C1 segment of cervical spinal cord (tissue), 14 donors: ENCODE measurements around the gene CALY.

Experiments
- DNase-seq, 14 donors: peaks; one replicate each; lab custom pipeline; 2025; lab: John Stamatoyannopoulos, UW

The CALY gene

GRCh38 chr10:133287832-133288500 lies 48.7 kb downstream of the CALY start:
- no peak for DNase-seq

DNA sequence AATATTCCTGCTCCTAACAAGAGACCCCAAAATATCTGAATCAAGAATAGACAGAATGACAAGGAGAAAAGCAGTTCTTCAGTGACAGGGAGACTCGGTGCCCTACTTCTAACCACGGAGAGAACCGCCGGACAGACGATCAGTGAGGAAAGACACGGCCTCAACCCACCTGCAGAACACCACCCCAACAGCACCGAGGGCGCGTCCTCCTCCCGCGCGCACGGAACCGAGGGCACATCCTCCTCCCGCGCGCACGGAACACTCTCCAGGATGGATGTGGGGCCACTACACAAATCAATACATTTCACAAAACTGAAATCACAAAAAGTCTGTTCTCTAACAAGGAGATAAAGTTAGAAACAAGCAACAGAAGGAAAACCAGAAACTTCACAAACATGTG lies 50.3 kb downstream of the CALY start:
- no peak for DNase-seq

DNA sequence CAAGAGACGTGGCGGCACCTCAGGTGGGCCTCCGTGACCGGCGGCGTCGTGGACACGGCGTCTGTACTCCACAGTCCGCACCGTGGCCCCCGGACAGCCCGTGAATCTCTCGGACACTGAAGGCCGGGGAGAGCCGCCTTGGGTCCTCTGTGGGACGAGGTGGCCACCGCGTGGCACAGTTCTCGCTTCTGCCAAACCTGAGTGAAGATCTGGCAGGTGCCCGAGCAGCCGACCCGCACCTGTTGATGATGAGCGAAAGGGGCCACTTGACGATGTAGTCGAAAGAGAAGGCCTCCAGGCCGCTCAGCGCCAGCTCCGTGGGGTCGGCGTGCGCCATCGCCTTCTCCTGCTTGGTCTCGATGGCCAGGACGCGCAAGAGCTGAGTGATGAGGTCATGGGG lies 51.5 kb downstream of the CALY start:
- no peak for DNase-seq

- DNase-seq = no peak
Observed at GRCh38 chr10:133283931-133284330, 52.8 kb downstream of the CALY start.

DNA sequence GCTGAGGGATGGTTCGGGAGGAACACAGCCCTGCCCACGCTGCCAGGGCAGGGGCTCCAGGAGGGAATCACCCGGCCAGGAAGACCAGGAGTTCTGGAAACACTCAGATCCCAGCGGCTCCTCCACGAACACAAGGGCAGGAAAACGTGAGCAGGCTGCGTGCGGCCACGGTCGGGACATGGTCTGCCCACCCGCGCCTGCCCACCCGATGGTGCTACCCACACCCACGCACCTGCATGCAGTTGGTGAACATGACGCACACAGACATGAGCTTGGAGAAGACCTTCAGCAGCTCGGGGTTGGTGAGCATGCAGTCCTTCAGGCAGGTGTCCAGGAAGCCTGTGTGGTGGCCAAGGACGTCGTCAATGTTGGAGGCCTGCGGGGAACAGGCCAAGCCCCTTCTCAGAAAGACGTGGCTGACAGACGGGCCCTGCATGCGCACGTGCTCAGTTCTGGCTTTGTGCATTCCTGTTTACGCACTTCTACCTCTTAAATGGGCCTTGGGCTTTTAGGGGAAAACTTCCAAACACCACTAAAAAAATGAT lies 53.8 kb downstream of the CALY start:
- no peak for DNase-seq

DNA sequence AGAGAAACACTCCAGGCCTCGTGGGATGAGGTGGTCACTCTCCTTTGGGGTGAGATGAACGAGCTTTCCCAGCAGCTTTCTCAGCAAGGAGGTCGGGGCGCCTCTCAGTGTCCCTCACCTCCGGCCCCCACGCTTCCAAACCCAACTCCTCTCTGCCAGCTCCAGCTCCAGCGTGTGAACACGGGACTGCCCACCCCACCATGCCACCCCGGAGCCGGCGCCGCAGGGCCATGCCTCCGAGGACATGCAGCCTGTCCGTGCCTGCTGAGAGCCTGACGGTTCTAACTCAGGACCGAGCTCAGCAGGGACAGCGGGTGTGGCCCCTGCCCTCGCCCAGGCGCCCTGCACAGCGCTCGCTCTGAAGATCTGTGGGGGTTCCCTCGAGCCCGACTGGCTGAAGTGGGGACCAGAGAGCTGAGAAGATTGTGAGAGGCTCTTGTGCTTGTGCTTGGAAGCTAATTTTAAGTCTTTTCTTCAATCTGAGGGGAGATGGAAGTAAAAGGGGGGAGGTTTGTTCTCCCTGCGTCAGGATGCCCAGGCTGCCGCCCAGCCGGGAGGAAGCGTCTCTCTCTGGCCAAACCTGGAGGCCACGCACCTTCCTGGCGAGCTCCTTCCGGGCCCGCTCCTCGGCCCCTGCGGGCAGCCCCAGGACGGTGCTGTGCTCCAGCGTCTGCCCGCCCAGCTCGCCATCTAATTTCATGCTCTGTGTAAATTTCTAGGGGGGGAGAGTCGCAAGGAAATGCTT lies 54.9 kb downstream of the CALY start:
- no peak for DNase-seq

DNA sequence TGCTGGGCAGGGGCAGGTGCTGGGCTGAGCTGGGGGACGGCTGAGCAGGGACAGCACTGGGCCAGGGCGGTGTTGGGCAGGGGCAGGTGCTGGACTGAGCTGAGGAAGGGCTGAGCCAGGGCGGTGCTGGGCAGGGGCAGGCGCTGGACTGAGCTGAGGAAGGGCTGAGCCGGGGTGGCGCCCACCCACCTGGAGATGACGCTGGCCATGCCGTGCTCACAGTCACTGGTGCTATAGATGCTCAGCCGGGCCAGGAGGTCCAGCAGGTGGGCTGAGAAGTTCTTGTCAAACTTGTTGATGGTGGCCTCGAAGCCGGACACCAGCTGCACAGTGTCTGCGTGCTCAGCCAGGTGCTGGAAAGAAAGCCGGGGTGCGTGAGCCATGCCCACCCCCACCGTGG lies 55.6 kb downstream of the CALY start:
- no peak for DNase-seq

DNA sequence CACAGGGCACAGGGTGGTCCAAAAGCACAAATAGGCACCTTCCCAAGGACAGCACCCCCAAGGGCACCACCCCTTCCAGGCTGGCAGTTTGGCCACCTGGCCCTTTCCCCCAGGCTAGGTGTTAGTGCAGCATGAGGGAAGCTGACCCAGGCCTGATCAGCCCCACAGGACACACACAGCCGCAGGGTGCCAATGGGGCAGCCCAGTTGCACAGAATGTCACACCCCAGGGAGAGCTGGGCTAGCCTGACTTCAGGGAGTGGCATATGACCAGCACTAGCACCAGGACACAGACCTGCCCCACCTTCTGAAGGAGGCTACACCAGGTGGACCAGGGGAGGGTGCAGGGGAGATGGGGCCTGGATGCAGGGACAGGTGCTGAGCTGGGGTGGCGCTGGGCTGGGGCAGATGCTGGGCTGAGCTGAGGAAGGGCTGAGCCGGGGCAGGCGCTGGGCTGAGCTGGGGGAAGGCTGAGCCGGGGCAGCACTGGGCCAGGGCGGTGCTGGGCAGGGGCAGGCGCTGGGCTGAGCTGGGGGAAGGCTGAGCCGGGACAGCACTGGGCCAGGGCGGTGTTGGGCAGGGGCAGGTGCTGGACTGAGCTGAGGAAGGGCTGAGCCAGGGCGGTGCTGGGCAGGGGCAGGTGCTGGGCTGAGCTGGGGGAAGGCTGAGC lies 56.2 kb downstream of the CALY start:
- no peak for DNase-seq

GRCh38 chr10:133279326-133280226 lies 57.1 kb downstream of the CALY start:
- no peak for DNase-seq

DNA sequence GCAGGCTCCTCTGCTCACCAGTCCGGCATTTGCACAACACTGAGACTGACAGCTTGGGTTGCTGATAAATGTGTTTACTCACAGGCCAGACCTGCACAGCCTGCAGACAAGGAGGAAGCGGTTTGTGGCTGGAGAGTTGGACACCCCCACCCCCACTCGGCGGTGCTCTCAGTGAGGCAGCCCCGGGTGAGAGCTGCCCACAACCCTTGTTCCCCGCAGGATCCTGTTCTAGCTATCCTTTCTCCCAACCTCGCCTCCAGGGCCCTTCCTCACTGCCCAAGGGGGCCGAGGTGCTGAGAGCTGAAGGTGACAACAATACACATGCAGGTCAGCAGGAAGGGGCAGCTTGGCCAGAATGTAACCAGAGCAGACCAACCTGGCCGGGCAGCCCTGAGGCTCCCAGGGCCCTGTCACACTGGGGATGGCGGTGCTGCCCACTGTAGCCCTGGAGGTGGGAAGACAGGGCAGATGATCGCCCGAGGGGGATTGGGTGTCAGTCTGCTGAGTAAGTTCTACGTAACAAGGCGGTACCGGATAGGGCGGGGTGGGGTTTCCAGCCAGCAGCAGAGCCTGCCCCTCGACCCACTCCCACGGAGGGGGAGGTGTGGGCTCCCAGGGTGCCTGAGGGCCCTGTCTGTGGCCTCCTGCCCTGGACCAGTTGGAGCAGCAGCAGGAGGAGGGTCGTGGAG lies 58.0 kb downstream of the CALY start:
- DNase-seq = peak in 3 of 14 donors; percentile 27 to 59 (median 34)

DNA sequence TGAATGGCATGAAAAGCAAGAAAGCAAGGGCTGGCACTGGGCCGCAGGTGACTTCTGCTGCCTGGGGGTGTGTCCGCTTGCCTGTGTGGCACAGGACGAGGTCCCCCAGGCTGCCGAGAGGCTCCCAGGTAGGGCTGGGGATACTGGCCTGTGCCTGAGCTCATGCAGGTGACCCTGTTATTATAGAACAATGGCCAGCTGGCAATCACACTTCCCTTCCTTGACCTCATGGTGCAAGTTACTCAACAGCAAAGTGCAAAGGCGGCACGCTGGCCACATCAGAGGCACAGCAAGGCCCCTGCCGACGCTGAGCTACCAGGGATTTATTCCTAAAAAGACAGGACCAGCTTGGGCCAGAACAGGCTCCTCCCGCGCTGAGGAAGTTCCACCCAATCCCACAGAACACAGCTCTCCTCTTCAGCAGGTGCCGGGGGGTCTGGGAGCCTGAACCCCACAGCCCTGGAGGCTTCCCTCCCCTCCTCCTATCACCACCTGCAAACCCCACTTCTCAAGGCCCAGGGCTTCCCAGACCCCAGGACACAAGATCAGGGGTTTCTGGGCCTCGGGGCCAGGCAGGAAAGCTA lies 58.6 kb downstream of the CALY start:
- no peak for DNase-seq

DNA sequence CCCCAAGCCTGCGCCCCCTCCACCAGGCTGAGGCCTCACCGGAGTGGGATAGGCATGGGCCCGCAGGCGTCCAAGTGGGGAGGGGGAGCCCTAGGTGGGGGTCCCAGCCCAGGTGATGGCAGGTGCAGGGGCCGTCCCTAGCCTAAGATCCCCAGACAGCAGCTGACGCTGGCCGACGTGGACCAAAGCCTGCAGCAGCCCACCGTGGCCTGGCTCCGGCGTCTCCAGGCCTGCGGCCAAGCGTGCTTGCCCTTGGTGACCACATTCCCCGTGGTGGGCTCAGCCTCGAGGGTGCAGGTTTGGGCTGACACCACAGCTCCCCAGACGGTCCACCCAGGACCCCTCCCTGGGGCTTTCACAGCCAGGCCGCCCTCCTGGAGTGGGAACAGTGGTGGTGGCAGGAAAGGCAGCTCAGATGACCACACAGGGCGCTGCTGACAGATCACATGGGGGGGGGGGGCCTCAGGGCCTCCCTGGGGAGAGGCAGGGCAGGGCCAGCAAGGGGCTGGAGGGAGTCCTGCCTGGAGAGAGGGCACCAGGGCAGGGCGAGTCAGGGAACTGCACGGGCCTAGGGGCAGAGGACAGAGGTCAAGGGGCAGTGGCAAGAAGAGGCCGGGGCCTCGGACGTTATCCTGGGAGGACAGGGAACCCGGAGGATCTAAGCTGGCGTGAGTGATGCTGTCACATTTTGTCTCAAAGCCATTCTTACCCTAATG lies 59.3 kb downstream of the CALY start:
- DNase-seq = no peak

DNA sequence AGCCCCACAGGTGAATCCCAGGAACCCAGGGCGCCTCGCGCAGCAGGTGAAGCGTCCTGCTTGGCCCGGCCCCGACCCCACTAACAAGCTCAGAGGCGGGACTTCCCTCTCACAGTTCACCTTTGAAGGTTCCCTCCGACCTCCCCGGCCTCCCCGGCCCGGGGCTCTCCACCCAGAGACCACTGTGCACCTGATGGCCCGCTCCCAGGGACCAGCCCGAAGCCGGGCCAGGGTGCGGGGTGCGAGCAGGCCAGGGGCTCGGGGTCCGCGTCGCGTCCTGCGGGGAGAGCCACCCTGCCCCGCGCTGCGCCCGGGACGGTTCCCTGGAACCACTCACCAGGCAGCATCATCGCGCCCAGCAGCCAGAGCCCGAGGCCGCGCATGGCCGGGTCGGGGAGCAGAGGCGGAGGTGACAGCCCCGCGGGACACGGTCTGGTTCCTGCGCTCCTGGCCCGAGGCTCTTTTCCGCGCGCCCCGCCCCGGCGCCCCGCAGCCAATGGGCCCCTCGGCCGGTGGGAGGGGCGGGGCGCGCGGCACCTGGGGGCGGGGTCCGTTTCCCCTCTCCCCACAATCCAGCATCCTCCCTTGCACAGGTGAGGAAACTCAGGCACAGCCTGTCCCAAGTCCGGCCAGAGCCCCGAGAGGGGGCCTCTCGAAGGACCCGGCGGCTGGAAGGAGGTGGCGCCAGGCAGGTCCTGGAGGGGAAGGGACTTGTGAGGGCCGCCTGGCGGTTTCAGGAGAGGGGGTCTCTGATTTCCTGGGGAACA lies 60.1 kb downstream of the CALY start, which contains the start of gene ADAM8:
Gene ADAM8, minus strand, starts transcription at position 434 of the 767 bp plus-strand sequence. Its CDS starts 51 bp downstream, at position 383.
- no peak for DNase-seq

GRCh38 chr10:133276100-133276434 lies 60.6 kb downstream of the CALY start:
- no peak for DNase-seq

DNA sequence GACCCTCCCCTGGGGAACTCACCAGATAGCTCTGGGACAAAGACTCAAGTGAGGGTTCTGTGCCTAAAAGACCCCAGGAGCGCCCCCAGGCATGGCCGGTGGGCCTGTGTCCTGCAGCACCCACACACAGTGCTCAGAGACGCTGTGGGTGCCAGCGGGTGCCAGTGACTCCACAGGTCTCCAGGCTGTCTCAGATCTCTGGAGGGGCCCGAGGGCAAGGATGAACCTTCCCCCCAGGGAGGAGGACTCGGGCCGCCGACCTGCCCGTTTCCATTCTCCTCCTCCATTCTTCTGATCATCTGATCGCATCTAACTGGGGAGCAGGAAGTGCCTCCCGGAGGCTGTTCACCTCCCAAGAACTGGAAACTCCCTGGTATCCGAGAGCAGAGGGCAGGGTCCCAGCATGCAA lies 61.0 kb downstream of the CALY start:
- DNase-seq = no peak

GRCh38 chr10:133274751-133275683 lies 61.7 kb downstream of the CALY start:
- DNase-seq = no peak
